Spleen (tissue), 7 donors: Measurements from ENCODE around the gene CYB5B.

Experiments used
- CTCF ChIP-seq, 11 experiments: fragments of 200-600 bp in 7 of 11; fragments of 450-650 bp in 4 of 11; sonication (generic) in 4 of 11; IDR thresholded peaks in 8 of 11; conservative IDR thresholded peaks in 3 of 11; 1 replicate in 7 of 11; 2 replicates in 4 of 11; pipeline versions ENCODE4 v1.4.0 to v1.8.0; 2016 to 2021; ENCODE audit warnings: antibody characterized with exemption in 11 of 11, inconsistent platforms in 4 of 11, mild to moderate bottlenecking in 1 of 11
- POLR2A ChIP-seq, 3 donors: fragments of 450-650 bp; IDR thresholded peaks; one replicate each; pipeline ENCODE4 v1.5.1; 2017; ENCODE audit warnings: antibody characterized with exemption in 3 of 3, mild to moderate bottlenecking in 1 of 3
- POLR2AphosphoS5 ChIP-seq, 3 donors: sonication (generic); formaldehyde crosslinking; IDR thresholded peaks; one replicate each; pipeline ENCODE4 v1.5.1; 2017; ENCODE audit warnings: antibody characterized with exemption in 3 of 3
- donor health status: DM: no; HTN: no; CAD: no; lungs with moderate emphysema.
- donor health status: DM: no; HTN: no; CAD: no.
- donor health status: DM: no; HTN: no; CAD: no.

- TF ChIP-seq POLR2A (IDR thresholded peaks at IDR 0.05) (no peak), CTCF (IDR thresholded peaks at IDR 0.05 in 8 of 11, conservative IDR thresholded peaks at IDR 0.05 in 3 of 11) (no peak), POLR2AphosphoS5 (IDR thresholded peaks at IDR 0.05) (no peak)
Measured at GRCh38 chr16:69466547-69466946, 42.1 kb downstream of the CYB5B start.
